ENCODE data around the gene CCDC136.

Gene CCDC136

GRCh38 chr7:128831994-128832879 lies 40.5 kb downstream of the CCDC136 start:
- Mint-ChIP-seq H3K27ac (ENCODE audit: low read depth) (no peak overlapping the region), H3K27me3 (peaks cover 53% of the 10 kb centered on the region), H3K9me3 (no peaks in the 10 kb centered on the region), H3K4me3 (no peak overlapping the region), H3K36me3 (ENCODE audit: insufficient read depth) (no peaks in the 10 kb centered on the region), H3K4me1 (peaks cover 7% of the 10 kb centered on the region)
- DNase-seq (ENCODE audit: low spot score in 2 of 2) = no peak
- no peak for ATAC-seq (replicated peaks; ENCODE audit: extremely low read depth, poor library complexity, severe bottlenecking)

GRCh38 chr7:128832880-128833147 lies 41.0 kb downstream of the CCDC136 start:
- peaks cover 7% of the 10 kb centered on the region for H3K4me1 Mint-ChIP-seq
- no peak overlapping the region for H3K4me3 Mint-ChIP-seq
- peaks cover 48% of the 10 kb centered on the region for H3K27me3 Mint-ChIP-seq
- H3K36me3 Mint-ChIP-seq (ENCODE audit: insufficient read depth) = no peaks in the 10 kb centered on the region
- ATAC-seq (replicated peaks; ENCODE audit: extremely low read depth, poor library complexity, severe bottlenecking) = no peak
- H3K9me3 Mint-ChIP-seq = no peaks in the 10 kb centered on the region
- no peak overlapping the region for H3K27ac Mint-ChIP-seq (ENCODE audit: low read depth)
- no peak for DNase-seq (ENCODE audit: low spot score in 2 of 2)

- Mint-ChIP-seq H3K27me3 (peaks cover 42% of the 10 kb centered on the region), H3K4me1 (peaks cover 7% of the 10 kb centered on the region), H3K9me3 (no peaks in the 10 kb centered on the region), H3K36me3 (ENCODE audit: insufficient read depth) (no peaks in the 10 kb centered on the region), H3K4me3 (no peak overlapping the region), H3K27ac (ENCODE audit: low read depth) (no peak overlapping the region)
- no peak for DNase-seq (ENCODE audit: low spot score in 2 of 2)
- no peak for ATAC-seq (replicated peaks; ENCODE audit: extremely low read depth, poor library complexity, severe bottlenecking)
Measured at GRCh38 chr7:128833148-128833945, 41.6 kb downstream of the CCDC136 start.

- H3K36me3 Mint-ChIP-seq (ENCODE audit: insufficient read depth) = no peaks in the 10 kb centered on the region
- peaks cover 36% of the 10 kb centered on the region for H3K27me3 Mint-ChIP-seq
- no peak overlapping the region for H3K27ac Mint-ChIP-seq (ENCODE audit: low read depth)
- H3K4me1 Mint-ChIP-seq = peaks cover 7% of the 10 kb centered on the region
- H3K9me3 Mint-ChIP-seq = no peaks in the 10 kb centered on the region
- no peak for ATAC-seq (replicated peaks; ENCODE audit: extremely low read depth, poor library complexity, severe bottlenecking)
- DNase-seq (ENCODE audit: low spot score in 2 of 2) = no peak
- no peak overlapping the region for H3K4me3 Mint-ChIP-seq
Measured at GRCh38 chr7:128833946-128834325, 42.2 kb downstream of the CCDC136 start.

GRCh38 chr7:128835231-128835751 lies 43.5 kb downstream of the CCDC136 start:
- no peak for DNase-seq (ENCODE audit: low spot score in 2 of 2)
- peaks cover 24% of the 10 kb centered on the region for H3K27me3 Mint-ChIP-seq
- H3K4me3 Mint-ChIP-seq = no peak overlapping the region
- ATAC-seq (replicated peaks; ENCODE audit: extremely low read depth, poor library complexity, severe bottlenecking) = no peak
- no peaks in the 10 kb centered on the region for H3K9me3 Mint-ChIP-seq
- peaks cover 6% of the 10 kb centered on the region for H3K4me1 Mint-ChIP-seq
- H3K36me3 Mint-ChIP-seq (ENCODE audit: insufficient read depth) = no peaks in the 10 kb centered on the region
- no peak overlapping the region for H3K27ac Mint-ChIP-seq (ENCODE audit: low read depth)

GRCh38 chr7:128835790-128836641 lies 44.2 kb downstream of the CCDC136 start:
- Mint-ChIP-seq H3K36me3 (ENCODE audit: insufficient read depth) (no peaks in the 10 kb centered on the region), H3K27ac (ENCODE audit: low read depth) (no peak overlapping the region), H3K4me3 (no peak overlapping the region), H3K4me1 (no peaks in the 10 kb centered on the region), H3K9me3 (no peaks in the 10 kb centered on the region), H3K27me3 (peaks cover 17% of the 10 kb centered on the region)
- no peak for DNase-seq (ENCODE audit: low spot score in 2 of 2)
- no peak for ATAC-seq (replicated peaks; ENCODE audit: extremely low read depth, poor library complexity, severe bottlenecking)

- DNase-seq (ENCODE audit: low spot score in 2 of 2) (no peak), ATAC-seq (replicated peaks; ENCODE audit: extremely low read depth, poor library complexity, severe bottlenecking) (no peak)
- Mint-ChIP-seq H3K4me3 (no peak overlapping the region), H3K27ac (ENCODE audit: low read depth) (no peak overlapping the region), H3K36me3 (ENCODE audit: insufficient read depth) (no peaks in the 10 kb centered on the region), H3K9me3 (no peaks in the 10 kb centered on the region), H3K27me3 (peaks cover 10% of the 10 kb centered on the region), H3K4me1 (no peaks in the 10 kb centered on the region)
Measured at GRCh38 chr7:128836729-128837348, 45.1 kb downstream of the CCDC136 start.

GRCh38 chr7:128837521-128837921 lies 45.8 kb downstream of the CCDC136 start:
- DNase-seq (ENCODE audit: low spot score in 2 of 2) (no peak), ATAC-seq (replicated peaks; ENCODE audit: extremely low read depth, poor library complexity, severe bottlenecking) (no peak)
- no peaks in the 10 kb centered on the region for H3K4me1 Mint-ChIP-seq
- H3K4me3 Mint-ChIP-seq = no peak overlapping the region
- H3K36me3 Mint-ChIP-seq (ENCODE audit: insufficient read depth) = peaks cover 1% of the 10 kb centered on the region
- H3K9me3 Mint-ChIP-seq = no peaks in the 10 kb centered on the region
- H3K27me3 Mint-ChIP-seq = peaks cover 4% of the 10 kb centered on the region
- no peak overlapping the region for H3K27ac Mint-ChIP-seq (ENCODE audit: low read depth)

- DNase-seq (ENCODE audit: low spot score in 2 of 2) = no peak
- Mint-ChIP-seq H3K36me3 (ENCODE audit: insufficient read depth) (peaks cover 1% of the 10 kb centered on the region), H3K4me3 (no peak overlapping the region), H3K4me1 (no peaks in the 10 kb centered on the region), H3K27ac (ENCODE audit: low read depth) (no peak overlapping the region), H3K9me3 (no peaks in the 10 kb centered on the region), H3K27me3 (no peaks in the 10 kb centered on the region)
- ATAC-seq (replicated peaks; ENCODE audit: extremely low read depth, poor library complexity, severe bottlenecking) = no peak
Measured at GRCh38 chr7:128838109-128838779, 46.5 kb downstream of the CCDC136 start.

- Mint-ChIP-seq H3K27ac (ENCODE audit: low read depth) (no peak overlapping the region), H3K27me3 (no peaks in the 10 kb centered on the region), H3K9me3 (no peaks in the 10 kb centered on the region), H3K36me3 (ENCODE audit: insufficient read depth) (peaks cover 1% of the 10 kb centered on the region), H3K4me3 (no peak overlapping the region), H3K4me1 (no peaks in the 10 kb centered on the region)
- DNase-seq (ENCODE audit: low spot score in 2 of 2) (no peak), ATAC-seq (replicated peaks; ENCODE audit: extremely low read depth, poor library complexity, severe bottlenecking) (no peak)
Measured at GRCh38 chr7:128838981-128839731, 47.4 kb downstream of the CCDC136 start.

- no peaks in the 10 kb centered on the region for H3K27me3 Mint-ChIP-seq
- H3K4me3 Mint-ChIP-seq = no peak overlapping the region
- H3K27ac Mint-ChIP-seq (ENCODE audit: low read depth) = no peak overlapping the region
- peaks cover 1% of the 10 kb centered on the region for H3K36me3 Mint-ChIP-seq (ENCODE audit: insufficient read depth)
- DNase-seq (ENCODE audit: low spot score in 2 of 2) = no peak
- H3K9me3 Mint-ChIP-seq = no peaks in the 10 kb centered on the region
- no peak for ATAC-seq (replicated peaks; ENCODE audit: extremely low read depth, poor library complexity, severe bottlenecking)
- H3K4me1 Mint-ChIP-seq = no peaks in the 10 kb centered on the region
Measured at GRCh38 chr7:128839751-128840177, 48.0 kb downstream of the CCDC136 start.

All from central memory CD8-positive, alpha-beta T cell (primary cell).